Measurements from ENCODE around the gene P2RY6.

The P2RY6 gene

GRCh38 chr11:73314117-73314961 lies 42.2 kb downstream of the P2RY6 start:
- DNase-seq (ENCODE audit: extremely low read depth in 1 of 2, low read depth in 1 of 2), result no peak

- no peak for DNase-seq (ENCODE audit: extremely low read depth in 1 of 2, low read depth in 1 of 2)
These were observed 43.3 kb downstream of the P2RY6 start for GRCh38 chr11:73315293-73316020.

- no peak for DNase-seq (ENCODE audit: extremely low read depth in 1 of 2, low read depth in 1 of 2)
These were observed 44.3 kb downstream of the P2RY6 start for GRCh38 chr11:73316422-73316821.

GRCh38 chr11:73317373-73317772 lies 45.2 kb downstream of the P2RY6 start:
- no peak for DNase-seq (ENCODE audit: extremely low read depth in 1 of 2, low read depth in 1 of 2)

- DNase-seq (ENCODE audit: extremely low read depth in 1 of 2, low read depth in 1 of 2), result no peak
These were observed 45.7 kb downstream of the P2RY6 start for GRCh38 chr11:73317803-73318202.

DNA sequence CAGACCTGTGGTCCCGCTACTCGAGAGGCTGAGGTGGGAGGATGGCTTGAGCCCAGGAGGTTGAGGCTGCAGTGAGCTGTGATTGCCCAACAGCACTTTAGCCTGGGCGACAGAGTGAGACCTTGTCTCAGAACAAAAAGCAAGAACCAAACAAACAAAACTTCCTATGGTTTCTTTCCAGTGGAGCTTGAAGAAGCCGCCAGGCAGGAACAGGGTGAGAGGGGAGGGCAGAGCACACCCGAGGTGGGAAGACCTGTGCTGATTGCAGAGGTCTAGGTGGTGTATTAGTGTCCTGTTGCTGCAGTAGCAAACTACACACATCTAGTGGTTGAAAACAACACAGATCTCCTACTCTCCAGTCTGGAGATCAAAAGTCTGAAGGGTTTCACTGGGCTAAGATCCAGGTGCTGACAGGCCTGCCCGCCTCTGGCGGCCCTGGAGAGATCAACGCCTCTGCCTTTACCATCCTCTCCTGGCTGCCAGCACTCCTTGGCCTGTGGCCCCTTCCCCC lies 46.4 kb downstream of the P2RY6 start:
- DNase-seq (ENCODE audit: extremely low read depth in 1 of 2, low read depth in 1 of 2), result no peak

DNA sequence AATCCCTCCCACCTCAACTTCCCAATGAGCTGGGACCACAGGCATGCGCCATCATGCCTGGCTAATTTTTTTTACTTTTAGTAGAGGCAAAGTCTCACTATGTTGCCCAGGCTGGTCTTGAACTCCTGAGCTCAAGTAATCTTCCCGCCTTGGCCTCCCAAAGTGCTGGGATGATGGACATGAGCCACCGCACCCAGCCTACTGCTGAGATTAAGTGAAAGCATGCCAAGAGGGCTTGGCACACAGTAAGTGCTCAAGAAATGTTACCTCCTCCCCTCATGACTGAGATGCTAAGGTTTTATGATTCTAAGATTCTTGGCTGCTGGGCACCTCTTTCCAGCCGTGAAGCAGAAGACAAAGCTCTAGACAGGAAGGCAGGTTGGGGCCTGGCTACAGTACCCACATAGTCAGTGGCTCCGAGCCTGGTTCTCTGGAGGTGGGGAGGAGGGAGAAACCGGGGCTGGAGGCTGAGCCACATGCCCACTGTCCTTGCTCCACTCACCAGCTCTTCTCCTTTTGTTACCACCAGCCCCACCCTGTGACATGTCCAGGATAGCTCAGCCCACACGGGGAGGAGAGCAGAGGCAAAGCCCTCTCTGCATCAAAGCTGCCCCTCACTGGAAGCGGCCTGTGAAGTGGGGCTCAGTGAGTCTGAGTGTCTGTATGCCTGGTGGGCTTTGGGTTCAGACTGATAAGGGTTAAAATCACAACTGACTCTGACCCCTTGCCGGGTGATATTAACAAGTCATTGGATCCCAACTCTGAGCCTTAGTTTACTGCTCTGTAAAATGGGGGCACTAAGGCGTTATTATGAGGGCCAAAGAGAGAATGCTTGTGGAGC lies 48.8 kb downstream of the P2RY6 start:
- no peak for DNase-seq (ENCODE audit: extremely low read depth in 1 of 2, low read depth in 1 of 2)

- DNase-seq (ENCODE audit: extremely low read depth in 1 of 2, low read depth in 1 of 2), result no peak
These were observed 49.7 kb downstream of the P2RY6 start for GRCh38 chr11:73321604-73322381.

DNA sequence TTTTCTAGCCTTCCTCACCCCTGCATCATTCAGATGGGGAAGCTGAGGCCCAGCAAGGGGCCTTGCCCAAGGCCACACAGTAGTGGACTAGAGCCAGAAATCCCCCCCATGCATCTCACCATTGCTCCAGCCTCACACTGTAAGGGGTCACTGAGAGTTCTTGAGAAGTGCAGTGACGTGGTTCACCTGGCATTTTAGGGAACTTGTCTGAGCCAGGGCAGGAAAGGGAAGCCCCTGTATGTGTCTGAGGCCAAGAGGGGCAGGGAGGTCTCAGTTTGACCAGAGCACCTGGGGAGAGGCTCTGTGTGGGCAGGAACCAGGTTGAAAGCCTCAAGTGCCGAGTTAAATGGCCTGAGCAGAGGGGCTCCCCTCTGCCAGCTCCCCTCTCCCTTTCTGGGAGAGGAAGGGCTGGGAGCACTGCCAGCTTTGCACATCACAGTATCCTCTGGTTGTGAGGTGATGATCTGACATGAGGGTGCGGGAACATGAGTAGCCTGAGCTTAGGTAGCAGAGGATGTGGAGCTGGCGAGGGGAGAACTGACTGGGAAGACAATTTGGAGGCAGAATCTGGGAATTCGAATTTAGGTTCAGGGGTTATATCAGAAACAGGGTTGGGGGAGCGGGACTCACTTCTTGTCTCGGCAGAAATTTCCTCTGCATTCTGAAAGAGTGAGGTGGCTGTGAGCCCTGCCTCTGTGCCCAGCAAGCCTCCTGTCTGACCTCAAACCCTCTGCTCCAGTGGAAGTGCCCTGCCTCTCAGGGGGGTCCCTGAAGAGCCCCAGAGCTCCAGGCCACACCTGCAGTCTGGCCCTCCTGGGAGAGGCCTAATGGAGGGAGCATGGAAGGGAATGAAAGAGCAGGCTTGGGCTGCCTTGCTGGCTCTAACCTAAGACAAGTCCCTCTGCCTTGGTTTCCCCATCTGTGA lies 50.5 kb downstream of the P2RY6 start:
- DNase-seq (ENCODE audit: extremely low read depth in 1 of 2, low read depth in 1 of 2), result no peak

- DNase-seq (ENCODE audit: extremely low read depth in 1 of 2, low read depth in 1 of 2), result no peak
These were observed 51.3 kb downstream of the P2RY6 start for GRCh38 chr11:73323464-73323863.

DNA sequence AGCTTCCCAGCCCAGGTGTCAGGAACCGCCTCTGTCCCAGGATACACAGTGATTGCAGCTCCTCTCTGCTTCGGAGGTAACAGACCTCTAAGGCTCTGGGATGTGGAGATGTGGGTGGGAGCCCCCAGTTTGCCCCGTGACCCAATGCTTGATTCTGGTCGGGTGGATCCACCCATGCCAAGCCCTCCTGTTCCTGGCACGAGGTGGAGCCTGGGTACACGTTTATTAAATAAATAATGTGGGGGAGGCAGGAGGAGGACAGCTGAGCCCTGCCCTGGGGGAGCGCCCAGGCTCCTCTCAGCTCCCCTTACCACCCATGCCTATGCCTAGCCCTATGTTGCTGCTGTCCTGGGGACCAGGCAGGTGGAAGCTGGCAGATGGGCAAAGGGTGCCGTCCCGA lies 52.0 kb downstream of the P2RY6 start:
- no peak for DNase-seq (ENCODE audit: extremely low read depth in 1 of 2, low read depth in 1 of 2)

- DNase-seq (ENCODE audit: extremely low read depth in 1 of 2, low read depth in 1 of 2), result no peak
These were observed 52.5 kb downstream of the P2RY6 start for GRCh38 chr11:73324665-73325035.

- DNase-seq (ENCODE audit: extremely low read depth in 1 of 2, low read depth in 1 of 2), result no peak
These were observed 53.2 kb downstream of the P2RY6 start for GRCh38 chr11:73325036-73325981.

DNA sequence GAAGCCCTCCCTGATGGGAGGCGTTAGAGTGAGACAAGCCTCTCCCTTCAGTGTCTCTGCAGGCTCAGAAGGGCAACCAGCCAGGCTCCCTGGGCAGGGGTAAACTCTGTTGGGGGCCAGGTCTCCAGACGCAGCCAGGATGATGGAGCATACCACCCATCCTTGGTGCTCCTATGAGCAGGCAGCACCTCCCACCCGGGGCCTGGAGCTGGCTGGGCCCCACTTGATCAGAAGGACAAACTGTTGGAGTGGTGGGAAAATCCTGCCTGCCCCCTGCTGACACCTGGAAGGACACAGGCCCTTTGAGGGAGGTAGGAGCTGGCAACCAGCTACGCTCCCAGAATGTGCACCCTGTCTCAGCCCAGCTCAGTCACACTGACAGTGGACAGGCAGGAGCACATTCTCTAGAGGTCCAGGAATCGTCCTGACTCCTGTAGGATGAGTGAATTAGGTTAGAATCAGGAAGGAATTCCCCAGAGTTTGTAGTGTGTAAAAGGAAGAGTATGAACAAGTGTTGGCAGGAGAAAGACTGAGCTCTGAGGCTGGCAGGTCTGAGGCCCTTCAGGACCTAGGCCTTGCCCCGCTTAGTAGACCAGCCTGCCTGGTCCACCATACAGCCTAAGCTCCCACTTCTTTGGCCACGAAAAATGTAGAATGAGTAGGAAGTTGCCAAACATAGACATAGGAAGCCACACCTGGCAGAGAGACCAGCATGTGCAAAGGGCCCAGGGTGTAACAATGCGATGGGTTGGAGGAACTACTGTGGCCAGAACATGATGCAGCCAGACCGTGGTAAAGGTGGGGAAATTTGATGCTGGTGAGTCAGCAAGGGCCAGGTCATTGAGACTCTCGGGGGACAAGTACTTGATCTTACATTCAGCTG lies 55.0 kb downstream of the P2RY6 start:
- no peak for DNase-seq (ENCODE audit: extremely low read depth in 1 of 2, low read depth in 1 of 2)

DNA sequence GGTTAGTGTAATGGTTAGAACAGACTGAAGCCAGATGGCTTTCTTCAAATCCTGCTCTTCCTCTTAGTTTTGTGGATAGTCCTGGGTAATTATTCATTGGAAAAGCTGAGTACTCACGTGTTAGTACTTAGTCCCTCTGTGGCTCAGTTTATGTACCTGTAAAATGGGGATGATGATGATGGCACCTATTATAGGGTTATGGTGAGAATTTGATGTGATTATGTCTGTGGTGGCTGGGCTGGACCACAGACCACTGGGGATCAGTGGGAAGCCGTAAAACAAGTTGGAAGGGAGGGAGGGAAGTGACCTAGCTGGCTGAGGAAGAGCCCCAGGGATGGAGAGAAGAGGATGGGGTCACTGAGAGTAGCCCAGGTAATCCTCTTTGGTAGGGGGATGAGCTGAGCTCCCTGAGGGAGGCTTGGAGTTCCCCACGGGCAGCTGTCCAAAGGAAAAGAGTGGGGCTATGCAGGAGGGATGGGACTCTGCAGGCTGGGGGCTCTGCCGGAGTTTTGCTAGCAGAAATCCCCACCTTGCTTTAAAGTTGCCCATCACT lies 55.8 kb downstream of the P2RY6 start:
- no peak for DNase-seq (ENCODE audit: extremely low read depth in 1 of 2, low read depth in 1 of 2)

GRCh38 chr11:73330569-73331093 lies 58.5 kb downstream of the P2RY6 start:
- no peak for DNase-seq (ENCODE audit: extremely low read depth in 1 of 2, low read depth in 1 of 2)
